GM18858 (cell line): Measurements from ENCODE around the gene MIGA1.
A peak's percentile ranks its signal among the peaks of the same experiment; 100 is the strongest.

Experiments used
- ATAC-seq: cut with Tn5 transposase; IDR thresholded peaks from one replicate; pipeline ENCODE4 v1.9.1; 2021; ENCODE audit not compliant: unreplicated experiment

The MIGA1 gene

DNA sequence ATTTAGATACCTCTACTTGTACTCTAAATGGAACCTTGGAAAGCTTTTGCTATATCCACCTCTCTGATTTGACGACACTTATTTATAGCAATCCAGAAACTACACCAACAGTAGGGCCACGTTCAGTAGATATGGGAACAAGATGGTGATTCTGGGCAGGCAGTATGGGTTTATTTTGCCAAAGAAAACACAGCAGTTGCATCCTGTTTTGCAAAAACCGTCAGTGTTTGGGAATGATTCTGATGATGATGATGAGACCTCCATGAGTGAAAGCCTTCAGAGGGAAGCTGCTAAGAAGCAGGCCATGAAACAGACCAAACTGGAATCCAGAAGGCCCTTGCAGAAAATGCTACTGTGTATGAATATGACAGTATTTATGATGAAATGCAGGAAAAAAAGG lies 67.5 kb downstream of the MIGA1 start:
- no peak for ATAC-seq

GRCh38 chr1:77847621-77848080 lies 68.2 kb downstream of the MIGA1 start:
- ATAC-seq = no peak

DNA sequence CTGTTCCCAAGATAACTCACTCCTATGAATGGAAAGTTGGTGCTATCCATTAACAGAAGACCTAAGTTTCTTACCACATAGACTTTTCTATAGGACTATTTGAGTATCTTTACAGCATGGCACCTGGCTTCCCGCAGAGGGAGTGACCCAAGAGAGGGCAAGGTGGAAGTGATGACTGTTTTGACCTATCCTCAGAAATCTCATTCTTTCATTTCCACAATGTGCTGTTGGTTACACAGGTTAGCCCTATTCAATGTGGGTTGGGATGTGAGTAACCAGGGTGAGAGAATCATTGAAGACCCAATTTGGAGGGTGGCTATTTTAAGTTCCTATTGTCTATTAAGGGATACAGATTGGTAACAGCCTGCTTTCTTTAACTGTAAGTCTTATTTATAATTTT lies 70.6 kb downstream of the MIGA1 start:
- no peak for ATAC-seq

GRCh38 chr1:77857552-77857951 lies 78.1 kb downstream of the MIGA1 start:
- ATAC-seq = no peak

- ATAC-seq = no peak
Observed at GRCh38 chr1:77858725-77859124, 79.3 kb downstream of the MIGA1 start.

DNA sequence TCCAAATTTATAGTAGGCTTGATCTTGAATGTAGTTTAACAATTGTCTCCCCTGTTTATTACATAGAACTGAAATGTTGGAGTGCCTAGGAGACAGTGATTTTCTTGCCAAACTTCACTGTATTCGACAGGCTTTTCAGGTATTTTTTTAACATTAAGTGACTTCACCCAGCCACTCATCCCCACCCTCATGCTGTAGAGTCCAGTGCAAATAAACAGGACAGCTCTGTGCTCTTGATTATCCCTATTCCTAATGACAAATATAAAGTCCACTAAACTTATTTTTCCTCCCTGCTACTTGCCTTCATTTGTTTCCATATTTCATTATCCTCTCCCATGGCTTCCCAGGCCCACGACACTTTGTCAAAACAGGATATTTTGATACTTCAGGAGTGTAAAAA lies 79.8 kb downstream of the MIGA1 start:
- ATAC-seq = no peak

- ATAC-seq = no peak
Observed at GRCh38 chr1:77866296-77866695, 86.8 kb downstream of the MIGA1 start.

GRCh38 chr1:77872645-77873044 lies 93.2 kb downstream of the MIGA1 start:
- no peak for ATAC-seq

DNA sequence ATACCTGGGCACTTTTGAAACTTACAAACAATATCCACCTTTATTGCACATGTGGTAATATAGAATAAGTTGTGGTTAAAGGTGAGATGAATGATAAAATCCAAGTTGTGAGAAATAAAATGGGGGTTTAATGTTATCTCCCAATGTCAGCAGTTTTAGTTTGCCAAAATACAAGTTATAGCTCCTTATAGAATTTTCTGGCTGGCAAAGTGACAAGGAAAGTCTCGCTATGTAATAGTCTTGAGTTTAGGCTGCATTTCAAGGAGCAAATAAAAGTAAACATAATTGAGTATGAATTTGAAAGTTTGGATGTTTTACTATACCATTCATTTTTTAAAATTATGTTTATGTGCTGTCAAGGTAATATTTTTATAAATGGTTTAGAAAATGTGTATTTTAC lies 94.0 kb downstream of the MIGA1 start:
- no peak for ATAC-seq

- no peak for ATAC-seq
Observed at GRCh38 chr1:77874804-77875445, 95.5 kb downstream of the MIGA1 start.

DNA sequence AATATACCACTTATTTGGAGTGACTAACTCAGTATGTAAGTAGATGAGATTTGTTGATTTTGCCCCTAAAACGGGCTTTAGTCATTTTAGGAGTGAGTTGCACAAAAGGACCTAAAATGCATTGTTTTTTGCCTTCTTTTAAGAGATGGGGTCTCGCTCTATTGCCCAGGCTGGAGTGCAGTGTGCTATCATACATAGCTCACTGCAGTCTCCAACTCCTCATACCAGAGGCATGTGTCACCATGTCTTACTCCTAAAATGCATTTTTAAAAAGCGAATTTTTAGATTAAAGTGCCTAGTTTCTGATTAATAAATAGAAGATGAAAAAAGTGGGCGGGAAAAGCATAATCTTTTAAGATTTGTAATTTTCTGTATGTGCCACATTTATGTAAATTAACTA lies 97.4 kb downstream of the MIGA1 start:
- ATAC-seq = no peak

DNA sequence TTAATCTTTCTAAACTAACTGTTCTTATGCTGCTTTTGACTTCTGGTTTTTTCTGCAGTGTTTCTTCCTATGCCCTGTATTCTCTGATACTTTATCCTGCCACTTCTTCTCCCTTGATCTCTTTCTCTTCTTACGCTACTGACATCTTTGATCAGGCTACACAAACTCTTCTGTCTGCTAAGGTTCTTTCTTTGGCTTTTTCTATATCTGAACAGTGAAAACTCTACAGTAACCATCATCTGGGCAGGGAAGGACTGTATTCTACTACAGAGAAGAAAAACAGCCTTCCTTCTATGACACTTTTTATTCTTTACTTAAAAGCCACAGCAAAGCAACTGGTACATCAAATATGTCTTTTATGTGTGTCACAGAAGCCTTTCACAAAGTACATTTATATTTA lies 101.6 kb downstream of the MIGA1 start:
- ATAC-seq = no peak

- no peak for ATAC-seq
Observed at GRCh38 chr1:77882411-77882810, 103.0 kb downstream of the MIGA1 start.

DNA sequence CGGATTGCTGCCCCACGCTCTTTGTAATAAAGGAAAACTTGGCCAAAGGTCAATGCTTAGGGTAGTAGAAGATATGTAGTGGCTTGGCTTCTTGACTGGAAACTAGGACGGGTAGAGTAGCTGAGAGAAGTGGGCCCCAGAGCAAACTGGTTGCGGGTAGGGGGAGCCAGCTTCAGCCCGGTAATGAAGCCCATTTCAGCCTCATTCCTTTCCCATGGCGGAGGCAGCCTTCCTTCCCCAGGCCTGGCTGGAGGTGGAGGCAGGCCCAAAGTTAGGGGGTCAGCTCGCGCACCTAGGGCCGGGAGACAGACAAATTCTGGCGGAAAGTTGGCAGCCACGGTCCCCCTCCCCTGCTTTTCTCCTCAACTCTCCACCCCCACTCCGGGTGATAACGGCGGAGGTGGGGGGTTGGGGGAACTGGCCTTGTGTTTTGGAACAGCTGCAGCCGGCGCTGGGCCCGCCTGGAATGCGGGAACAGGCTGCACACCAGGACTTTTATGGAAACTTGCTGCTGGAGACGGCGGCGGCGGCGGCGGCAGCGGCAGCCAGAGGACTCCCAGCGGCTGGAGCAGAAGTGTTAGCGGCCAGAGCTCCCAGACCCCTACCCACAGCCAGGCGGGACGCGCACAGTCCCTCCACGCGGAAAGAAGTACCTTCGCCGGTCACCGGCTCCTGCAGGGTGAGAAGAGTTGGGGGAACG lies 108.8 kb downstream of the MIGA1 start, which contains the start of gene NEXN:
TSS of gene NEXN (plus strand) at position 544 of the 700 bp plus-strand sequence. CDS start 27,483 bp downstream, outside the sequence.
- peak; percentile 15 for ATAC-seq

DNA sequence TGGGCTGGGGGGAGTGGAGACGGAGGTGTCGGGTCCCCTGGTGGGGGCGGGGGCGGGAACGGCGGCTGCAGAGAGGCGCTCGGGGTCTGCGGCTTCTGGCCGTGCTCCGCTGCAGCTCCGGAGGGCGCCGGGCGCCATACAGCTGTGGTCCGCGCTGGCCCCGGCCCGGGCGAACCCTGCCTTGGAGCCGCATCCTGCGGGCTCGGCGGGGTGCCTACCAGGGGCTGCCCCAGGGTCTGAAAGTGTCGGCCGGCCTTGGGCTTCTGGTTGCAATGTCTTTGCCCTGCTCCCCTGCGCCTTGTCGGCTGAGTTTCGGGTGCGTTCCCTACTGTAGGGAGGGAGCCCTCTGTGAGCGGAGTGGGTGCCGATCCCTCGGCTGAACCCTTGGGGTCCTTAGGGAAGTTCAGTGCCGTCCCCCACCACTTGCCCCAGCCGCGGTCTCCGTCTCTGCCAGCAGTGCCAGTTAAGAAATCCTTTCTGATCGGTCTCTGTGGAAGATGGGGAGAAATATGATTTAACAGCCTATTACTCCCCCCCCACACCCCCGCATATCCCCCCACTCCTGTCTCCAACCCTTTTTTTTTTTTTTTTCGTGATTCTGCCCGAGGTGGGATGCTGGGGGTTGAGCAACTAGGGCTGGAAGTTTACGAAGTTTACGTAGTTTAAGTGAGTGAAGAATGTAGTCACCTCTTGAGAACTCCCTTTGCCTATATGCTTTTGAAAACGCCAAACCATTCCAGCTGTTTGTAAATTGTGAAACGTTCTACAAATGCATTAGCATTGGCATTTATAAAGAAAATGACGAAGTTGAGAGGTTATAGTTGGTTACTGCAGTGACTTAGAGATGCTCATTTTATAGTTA lies 109.6 kb downstream of the MIGA1 start:
- ATAC-seq = peak; percentile 58

DNA sequence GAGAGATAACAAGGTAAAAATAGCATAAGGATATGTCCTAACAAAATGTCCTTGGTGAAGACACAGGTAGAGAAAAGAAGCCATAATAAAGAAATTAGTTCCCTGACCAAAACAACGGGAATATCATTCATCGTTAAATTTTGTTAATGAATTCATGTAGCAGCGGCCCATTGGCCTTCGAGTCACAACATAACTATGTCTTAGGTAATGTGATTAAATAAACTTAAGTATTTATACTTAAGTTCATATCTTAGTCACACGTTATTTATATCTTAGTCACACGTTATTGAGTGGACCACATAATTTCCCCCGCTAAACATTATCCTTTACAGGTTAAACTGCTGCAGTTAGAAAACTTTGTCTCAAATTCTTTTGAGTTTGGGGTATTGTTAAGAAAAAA lies 110.2 kb downstream of the MIGA1 start:
- ATAC-seq = no peak

DNA sequence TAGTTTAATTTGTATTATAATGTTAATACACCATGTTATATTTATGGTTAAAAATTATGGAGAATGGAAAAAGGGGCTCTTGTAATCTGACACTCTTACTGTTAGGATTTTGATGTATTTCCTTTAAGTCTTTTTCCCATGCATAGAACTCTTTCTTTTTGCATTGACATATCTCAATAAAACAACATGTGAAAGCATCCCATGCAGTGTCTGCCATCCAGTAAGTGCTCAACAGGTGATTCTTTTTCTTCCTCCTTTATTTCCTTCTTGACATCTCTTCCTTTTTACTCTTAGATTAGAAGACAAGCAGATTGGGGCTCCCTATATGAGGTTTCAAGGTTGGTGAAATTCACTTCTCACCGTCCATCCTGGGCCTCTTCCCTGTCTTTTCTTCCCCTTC lies 111.8 kb downstream of the MIGA1 start:
- ATAC-seq = no peak

GRCh38 chr1:77899647-77900320 lies 120.3 kb downstream of the MIGA1 start:
- ATAC-seq = no peak

DNA sequence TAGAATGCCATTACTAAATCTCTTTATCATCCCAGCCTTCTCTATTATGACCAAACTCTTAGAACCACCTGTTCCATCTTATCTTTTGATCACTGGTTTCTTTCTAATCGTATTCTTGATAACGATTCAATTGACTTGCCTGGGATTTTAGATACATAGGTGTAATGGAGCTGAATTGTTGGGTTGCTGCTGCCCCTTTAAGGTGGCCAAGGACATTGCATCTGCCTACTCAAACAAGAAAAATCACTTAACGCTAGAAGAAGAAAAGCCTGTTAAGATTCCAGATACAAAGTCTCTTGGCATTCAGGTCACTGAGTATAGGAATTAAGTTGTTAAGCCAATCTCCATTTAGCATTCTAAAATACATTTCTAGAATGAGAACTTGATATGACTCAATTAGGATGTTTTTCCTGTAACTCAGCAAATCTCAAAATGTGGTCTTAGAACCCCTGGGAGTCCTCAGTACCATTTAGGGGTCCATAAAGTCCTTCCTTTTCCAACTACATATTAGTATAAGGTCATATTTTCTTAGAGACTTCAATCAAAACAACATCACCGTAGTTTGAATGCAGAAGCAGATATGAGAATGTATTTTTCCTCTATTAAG lies 121.3 kb downstream of the MIGA1 start:
- no peak for ATAC-seq

GRCh38 chr1:77905603-77906002 lies 126.2 kb downstream of the MIGA1 start:
- no peak for ATAC-seq
